Activated CD8-positive, alpha-beta memory T cell treated with anti-CD3 and anti-CD28 coated beads, Interleukin-2, amount 50 U/mL, for 4 hours (primary cell): ENCODE results near the gene KCNAB1.

Source experiments
- DNase-seq: peaks from one replicate; pipeline ENCODE4 v3.0.0-alpha.2; 2020

KCNAB1 gene

DNA sequence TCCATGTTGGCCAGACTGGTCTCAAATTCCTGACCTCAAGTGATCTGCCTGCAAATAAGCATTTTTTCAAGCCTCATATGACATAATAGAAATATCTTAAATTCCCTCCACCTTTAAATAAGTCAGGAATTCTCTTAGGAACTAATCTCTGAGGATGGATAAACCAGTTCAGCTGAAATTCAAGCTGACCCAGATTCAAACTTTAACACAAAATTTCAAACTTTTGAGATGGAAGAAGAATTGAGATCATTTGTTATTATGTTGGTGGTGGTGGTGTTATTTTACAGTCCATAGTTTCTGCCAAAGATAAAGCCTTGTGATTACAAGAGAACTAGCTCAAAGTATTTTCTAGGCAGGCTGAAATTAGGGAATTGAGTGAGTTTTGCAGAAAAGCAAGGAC, 349.1 kb downstream of the KCNAB1 start:
- no peak for DNase-seq

DNA sequence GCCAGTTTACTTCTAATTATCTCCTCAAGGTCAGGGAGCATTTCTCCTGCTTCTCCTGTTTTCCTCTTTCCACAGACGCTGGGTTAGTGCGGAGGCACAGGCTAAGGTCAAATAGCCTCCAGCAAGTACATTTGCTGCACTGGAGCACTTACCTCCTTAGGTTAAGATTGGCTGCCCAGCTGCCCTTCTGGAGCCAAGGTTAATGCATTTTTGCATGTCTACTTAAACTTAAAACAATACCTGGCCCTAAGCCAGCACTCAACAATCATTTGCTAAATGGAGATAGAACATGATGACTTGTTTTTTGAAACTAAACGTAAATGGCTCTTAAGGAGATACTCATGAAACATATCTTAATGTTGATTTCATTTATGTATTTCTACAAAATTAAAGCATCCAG, 351.1 kb downstream of the KCNAB1 start:
- DNase-seq, result no peak

DNA sequence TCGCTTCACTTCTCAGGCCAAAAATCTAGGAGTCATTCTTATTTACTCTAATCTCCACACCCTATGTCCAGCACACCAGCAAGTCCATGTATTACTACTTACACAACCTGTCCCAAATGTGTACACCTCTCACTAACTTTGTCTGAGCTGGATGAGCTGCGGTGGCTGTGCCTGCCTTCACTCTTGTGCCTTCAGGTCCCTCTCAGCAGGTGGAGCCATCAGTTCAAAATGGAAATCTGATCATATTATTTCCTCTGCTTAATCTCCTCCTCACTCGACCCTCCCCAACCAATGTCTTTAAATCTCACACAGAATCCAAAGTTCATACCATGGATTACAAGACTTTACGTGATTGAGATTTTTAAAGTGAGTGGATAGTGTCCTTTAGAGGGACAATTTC, 351.8 kb downstream of the KCNAB1 start:
- DNase-seq, result no peak

DNA sequence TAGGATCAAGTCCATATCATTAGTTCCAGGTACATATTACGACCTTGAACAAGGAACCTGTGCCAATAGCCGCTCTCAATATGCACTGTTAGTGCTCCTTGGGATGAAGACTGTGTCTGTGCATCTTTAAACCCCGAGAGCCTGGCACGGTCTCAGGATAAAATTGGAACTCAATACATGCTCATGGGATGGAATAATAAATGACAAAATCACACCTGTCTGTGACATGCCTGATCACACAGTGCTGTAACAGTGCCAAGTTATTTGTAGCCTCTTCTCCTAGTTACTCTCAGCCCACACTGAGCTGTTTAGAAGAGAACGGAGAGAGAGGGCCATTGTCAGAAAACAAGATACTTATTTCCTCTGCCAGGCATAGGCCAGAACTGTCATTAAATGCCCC, 352.3 kb downstream of the KCNAB1 start:
- DNase-seq, result no peak

DNA sequence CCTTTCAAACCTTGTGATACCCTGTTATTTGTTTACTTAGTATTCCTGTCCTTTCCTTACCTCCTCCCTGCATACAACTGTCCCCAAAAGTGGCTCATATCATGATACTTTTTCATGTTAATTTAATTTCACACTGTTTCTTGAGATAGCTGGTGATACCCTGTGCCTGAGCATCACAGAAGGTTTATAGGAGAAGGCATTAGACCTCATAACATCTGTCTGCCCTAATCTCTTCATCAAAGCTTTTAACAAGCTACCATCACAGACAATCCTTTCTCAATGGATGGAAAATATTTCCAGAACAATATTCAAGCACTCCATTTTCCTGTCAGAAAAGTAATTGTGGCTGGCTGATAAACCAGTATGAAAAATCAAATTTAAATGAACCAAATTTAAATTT, 353.0 kb downstream of the KCNAB1 start:
- no peak for DNase-seq

DNA sequence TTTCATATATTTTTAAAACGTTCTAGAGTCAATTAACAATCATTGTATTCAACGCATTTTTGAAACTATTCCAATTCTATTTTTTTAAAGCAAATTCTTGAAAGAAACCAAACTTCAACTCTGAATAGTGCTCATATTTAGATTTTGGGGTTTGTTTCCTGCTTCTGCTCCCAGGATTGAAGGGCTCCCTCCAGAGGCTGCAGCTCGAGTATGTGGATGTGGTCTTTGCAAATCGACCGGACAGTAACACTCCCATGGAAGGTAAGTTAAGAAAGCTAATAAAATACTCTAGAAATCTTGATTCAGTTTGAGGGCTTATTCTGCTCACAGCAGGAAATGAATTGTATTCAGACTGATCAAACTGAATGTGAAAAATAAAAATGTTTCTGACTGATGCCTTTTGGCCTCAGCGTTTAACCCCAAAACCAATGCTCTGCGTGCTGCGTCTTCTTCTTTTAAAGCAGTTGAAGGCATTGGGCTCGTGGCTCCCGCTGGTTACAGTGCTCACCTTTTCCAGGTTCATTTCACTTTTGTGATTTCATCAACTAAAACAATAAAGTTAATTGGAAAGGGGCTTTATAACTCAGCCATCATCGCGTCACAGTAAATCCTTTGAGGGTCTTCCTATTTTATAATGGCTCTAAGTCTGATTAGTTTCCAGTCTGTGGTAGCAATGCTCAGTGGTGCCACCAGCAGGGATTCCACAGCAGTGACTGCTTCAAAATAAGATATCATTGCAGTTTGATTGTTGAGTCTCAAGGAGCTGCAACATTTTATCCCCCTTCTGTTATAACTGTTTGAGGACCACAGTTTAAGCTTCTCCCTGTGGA, 354.4 kb downstream of the KCNAB1 start:
- no peak for DNase-seq

DNA sequence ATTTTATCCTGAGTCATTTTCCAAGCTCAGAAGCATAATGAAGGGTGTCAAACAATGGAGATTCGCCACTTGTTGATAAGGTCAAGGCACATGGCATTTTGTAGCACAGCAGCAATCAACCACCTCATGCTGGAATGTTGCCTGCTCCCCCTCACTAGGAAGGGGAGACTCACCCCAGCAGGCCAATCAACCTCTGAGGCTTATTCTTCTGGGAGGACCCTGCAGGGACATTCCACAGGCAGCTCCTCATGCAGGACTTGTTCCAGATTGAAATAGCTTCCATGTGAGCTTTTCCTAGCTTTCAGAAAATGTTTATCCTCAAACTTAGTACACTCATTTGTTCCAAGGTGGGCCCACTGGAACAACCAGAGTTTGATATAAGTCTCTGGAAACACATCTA, 356.9 kb downstream of the KCNAB1 start:
- no peak for DNase-seq

DNA sequence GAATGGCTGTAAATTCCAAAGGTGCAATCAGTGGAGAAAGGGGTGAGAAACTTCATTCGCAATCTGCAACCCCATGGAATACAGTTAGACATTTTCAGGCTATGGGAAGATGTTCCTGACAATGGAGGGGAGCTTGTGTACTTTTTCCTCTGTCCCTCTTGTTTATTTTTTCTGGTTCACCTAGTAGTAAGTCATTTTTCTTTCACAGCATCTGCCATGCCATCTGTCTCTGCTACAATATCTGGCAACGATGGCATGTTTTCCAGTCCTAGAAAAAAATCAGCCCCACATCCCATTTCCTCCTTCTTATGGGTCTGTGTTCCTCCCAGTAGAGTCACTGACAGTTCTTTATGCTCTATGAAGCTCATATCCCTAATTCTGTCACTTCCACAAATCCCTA, 358.5 kb downstream of the KCNAB1 start:
- no peak for DNase-seq

DNA sequence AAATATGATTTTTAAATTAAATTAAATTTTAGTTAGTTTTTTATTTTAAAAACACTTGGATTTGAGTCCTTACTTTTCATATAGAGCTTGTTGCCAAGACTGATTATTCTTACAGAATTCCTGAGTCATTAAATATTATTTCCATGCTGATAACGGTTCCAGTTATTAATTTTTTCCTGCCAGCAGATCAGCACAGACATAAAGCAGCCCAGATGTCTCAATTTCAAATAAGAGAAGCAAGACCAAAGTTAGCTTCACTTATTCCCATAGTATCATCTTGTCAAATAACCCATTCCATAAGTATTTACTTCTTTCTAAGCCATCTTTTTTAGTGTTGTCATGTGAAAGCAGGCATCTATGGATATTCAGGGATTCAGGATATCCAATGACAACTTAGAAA, 359.2 kb downstream of the KCNAB1 start:
- DNase-seq, result no peak

DNA sequence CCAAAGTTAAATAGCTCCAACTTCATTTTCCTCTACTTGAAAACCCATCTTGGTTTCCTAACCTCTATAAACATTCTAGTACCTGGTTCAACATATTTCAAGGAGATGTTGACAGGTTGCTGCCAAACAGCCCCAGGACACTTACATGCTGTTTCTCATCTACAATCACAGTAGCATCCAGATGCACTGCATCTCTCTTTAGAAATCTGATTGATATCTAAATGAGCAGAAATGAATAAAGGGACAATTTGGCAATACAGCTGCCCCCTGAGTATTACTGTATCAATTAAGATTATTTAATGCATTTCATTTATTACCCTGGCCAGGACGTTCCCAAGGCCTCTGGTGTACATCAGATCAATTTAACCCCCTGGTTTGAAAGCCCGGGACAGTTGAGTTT, 360.6 kb downstream of the KCNAB1 start:
- no peak for DNase-seq

DNA sequence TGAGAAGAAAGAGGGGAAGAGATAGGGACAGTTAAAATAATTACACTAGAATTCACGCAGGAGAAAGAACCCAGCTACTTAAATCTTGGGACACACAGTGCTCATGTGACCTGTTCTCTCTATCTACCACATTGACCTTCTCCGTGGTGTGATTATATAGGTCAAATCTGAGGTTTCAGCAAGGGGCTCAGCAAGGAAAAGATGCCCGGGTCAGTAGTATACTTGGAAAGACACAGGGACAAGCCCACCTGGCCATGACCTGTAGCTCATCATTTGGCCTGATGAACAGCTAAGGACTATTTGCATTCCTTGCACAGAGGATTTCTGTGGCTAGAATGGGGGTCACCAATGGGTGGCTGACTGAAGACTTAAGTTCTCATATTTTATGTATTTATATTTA, 362.6 kb downstream of the KCNAB1 start:
- no peak for DNase-seq

DNA sequence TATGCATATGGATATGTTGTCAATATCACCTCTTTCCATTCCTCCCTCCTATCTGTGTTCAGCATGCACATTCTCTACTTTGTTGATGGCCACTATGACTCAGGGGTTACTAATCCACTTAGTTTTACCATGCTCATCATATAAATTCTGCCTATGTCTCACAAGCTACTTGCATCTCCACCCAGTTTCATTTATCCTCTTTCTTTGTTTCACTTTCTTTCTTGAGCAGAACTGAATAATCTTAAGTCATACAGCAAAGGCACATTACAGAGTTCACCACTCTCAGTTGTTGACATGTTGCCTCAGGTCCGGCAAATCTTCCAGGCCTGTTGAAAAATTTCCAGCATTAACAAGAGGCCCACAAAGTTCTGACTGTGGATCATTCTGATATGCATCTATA, 363.0 kb downstream of the KCNAB1 start:
- no peak for DNase-seq

DNA sequence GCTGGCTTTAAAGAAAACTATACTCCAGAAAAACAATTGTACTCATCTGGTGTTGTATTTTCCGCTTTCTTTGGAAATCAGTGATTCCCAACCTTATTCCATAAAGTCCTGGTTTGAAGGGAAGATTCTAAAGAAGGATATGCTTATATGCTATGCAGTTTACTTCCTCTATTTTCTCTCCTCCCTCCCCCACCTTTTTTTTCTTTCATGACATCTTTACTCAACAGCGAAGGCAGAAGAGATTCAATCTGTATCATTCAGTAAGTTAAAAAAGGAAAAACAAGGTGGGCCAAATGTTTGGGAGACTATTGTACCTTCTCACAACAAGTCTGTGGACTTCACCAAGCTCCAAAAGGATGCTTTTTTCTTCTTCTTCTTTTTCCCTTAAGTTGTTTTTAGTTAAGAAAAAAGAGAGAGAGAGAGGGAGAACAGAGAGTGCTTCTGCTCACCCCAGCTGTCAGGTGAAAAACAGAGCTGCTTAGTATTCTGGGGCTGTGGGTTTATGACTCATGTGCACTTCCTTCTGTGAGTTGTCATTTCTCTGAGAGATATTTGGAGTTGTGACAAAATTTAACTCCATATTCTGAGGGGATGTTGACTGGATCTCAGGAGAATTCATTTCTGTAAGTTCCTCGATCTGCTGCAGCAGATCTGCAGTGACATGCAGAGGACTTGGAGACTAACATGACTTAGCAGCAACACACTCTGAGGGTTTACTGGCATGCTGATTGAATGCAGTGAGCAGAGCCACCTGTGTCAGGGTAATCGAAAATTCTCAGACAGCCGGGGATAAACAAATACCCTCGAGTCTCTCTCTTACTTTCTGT, 363.8 kb downstream of the KCNAB1 start:
- peak; percentile 42 for DNase-seq

DNA sequence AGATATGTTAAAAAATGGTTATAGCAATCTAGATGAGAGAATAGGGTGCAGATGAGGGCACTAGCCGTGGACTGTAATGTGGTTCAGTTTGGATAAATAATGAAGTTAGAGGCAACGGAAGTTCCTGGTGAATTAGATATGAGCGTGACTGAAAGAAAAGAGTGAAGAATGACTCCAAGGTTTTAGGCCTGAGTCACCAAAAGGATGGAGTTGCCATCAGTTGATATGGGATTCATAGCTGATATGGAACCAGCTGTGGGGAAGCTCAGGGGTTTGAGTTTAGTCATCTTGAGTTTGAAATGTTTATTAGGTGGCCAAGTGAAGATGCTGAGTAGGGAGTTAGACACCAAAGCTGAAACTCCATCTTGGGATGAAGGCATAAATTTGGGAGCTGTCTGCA, 368.4 kb downstream of the KCNAB1 start:
- no peak for DNase-seq

DNA sequence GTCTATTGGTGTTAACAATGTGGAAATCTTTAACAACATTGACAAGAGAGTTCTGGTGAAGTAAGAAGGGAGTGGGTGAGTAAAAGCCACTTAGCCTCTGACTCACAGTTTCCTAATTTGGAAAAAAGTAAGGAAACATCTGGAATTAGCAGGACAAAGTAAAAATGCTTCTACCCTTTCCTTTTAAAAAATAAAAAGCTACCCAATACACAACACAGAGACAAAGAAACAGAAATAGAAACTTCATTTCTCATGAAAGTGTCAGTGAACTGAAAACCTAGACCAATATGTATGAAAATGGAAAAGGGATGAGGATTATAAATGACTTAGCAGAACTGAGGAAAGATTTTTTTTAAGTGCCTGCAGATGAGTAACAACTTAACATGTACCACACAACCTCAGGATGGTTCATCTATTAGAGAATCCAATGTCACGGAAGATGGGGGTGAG, 369.1 kb downstream of the KCNAB1 start:
- DNase-seq, result no peak

DNA sequence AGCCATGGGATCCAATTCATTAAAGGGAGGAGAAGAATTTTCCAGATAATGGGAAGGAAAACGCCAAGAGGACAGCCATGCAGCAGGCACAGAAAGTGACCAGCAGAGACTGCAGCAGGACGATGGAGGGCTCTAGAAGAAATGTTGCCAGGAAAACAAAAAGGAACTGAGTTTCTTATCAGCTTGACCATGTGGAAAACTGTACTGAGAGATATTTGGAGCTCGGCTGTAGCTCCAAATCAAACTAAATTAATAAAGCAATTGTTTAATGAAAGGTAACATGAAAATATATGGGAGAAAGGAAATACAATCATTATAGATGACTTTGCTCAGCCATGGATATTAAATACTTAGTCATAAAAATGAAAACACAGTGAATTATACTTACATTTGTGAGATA, 370.8 kb downstream of the KCNAB1 start:
- DNase-seq, result no peak

DNA sequence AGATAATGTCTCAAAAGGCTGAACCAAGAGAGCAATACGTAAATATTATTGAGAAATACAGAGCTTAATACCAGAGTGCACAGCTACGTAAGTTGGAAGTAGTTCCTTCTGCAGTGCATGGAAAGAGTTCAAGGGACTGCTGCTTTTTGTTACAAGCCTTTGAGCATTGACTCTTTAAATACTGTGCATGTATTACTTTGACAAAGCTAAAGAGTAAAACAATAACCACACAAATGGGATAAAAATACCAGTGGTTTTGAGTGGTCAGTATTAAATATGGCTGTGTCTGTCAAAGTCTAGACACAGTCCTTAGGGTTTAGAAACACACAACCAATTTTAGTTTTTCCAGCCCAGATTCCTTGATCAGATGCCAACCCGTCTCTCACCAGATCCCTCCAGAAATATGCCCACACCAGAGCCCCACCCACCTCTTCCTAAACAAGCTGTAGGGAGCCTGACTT, 372.5 kb downstream of the KCNAB1 start:
- DNase-seq, result no peak

DNA sequence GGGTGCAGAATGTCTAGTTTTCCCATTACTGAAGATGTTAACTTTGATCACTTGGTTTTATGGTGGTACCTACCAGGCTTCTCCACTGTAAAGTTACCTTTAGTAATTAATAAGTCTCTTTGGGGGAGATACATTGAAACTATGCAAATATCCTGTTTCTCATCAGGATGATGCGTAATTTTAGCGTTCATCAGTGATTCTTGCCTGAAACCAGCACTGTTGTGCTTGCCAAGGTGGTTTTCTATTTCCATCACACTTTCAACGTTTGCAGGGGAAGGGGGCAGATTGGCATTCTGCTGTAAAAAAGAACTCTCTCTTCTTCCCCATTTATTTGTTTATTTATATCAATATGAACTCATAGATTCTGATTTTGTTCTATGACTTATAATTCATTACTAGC, 373.5 kb downstream of the KCNAB1 start:
- DNase-seq, result no peak

DNA sequence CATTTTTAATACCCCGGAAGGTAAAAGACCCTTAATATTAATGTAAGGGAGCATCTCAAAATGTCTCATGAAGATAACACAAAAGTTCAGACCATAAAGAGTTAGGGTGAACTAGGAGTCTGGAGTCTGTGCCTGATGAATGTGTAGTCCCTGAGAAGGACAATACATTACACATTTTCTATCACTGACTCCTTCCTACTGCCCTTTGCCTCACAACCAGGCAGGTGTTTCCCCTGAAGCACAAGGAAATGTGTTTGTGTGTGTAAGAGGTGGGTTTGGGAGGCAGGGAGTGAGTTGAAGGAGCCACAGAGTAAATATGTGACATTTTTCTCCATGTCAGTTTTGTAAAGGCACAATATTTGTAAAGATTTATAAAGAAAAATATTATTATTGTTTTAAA, 375.4 kb downstream of the KCNAB1 start:
- no peak for DNase-seq

DNA sequence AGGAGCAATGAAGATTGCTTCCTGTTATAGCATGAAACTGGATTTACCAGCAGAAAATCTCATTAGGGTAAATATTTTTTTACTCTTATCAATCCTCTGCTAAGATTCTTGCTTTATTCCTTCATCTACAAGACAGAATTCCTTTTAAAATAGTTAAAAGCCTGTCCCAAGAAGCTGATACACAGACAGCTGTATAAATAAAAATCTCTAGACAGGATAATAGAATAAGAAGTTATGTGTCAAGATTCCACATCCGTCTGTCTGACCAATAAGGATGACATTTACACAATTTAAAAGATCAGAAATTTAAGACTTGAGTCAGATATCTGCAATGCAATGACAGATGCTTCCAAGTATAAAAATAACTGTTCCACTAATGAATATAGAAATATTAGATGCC, 376.9 kb downstream of the KCNAB1 start:
- no peak for DNase-seq

DNA sequence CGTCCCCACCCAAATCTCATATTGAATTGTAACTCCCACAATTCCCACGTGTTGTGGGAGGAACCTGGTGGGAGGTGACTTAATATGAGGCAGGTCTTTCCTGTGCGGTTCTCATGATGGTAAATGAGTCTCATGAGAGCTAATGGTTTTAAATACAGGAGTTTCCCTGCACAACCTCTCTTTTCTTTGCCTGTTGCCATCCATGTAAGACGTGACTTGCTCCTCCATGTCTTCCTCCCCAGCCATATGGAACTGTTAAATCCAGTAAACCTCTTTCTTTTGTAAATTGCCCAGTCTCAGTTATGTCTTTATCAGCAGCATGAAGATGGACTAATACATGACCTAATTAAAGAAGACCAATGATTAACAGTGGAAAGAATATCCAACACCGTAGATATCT, 377.9 kb downstream of the KCNAB1 start:
- DNase-seq, result no peak

DNA sequence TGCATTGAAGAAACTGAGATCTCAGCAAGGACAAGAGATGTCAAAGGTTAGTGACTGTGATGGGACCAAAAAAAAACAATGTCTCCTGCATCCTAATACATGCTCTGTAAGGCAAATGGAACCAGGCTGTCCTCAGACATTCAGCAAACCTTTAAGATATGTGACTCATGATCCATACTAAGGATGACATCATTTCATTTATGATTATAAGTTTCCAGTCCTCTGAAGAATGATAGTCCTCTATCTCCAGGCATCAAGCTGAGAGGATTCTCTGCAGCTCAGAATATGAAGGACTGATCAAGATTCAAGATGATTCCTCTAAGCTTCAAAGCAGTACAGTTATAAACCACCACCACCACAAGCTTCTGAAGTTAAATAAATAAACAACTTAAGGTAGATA, 386.9 kb downstream of the KCNAB1 start:
- no peak for DNase-seq

DNA sequence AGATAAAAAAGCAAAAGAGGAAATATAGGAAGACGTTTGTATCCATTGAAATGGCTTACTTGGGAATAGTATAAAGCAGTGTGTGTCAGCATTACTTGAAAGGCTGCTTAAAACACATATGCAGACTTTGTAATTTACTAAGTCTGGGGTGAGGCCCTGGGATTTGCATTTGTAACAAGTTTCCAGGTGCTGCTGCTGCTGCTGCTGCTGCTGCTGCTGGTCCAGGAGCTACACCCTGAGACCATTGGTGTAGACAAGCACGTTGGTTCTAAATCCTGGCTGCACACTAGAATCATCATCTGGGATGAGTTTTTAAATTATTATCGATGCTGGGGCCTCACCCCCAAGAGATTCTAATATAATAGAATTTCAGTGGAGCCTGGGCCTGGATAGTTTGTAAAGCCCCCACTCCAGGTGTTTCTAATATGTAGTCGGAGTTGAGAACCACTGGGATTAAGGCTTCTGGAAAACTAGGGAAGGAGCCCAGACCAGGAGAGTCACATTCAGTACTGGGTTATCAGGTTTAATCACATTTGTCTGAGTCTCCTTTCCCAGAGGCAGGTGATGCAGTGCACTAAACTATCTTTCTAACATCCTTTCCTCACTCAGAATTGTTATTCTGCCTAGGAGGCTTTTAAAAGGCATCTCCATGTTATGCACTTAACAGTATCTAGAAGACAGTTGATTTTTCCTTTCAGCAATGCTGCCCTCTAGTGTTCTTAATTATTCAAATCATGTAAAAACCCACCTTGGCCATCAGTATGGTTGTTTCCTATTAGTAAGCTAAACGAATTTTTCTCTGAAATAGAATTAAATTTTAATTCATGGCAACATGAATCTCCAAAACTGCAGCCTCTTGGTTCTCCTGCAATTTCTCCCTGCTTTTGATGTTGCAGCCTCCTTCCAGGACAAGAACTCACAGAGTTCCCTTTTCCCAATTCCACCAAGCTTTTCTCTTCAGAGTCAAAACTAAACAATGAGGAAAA, 389.1 kb downstream of the KCNAB1 start:
- DNase-seq, result no peak
